IMR-90 (cell line): Measurements from ENCODE around the gene SERPINH1. TPM values are rescaled to one million over a fixed set of nuclear protein-coding genes. Genes with fewer than 3 reads are reported as not detected.

Experiments used
- CEBPB ChIP-seq: IDR thresholded peaks from 2 replicates; pipeline ENCODE4 v1.6.1; 2012; ENCODE audit warnings: low read depth, low read length, improper control_type of control experiment
- CTCF ChIP-seq: conservative IDR thresholded peaks from 2 replicates; pipeline ENCODE4 v1.5.1; 2012; ENCODE audit warnings: mild to moderate bottlenecking, low read depth, low read length, improper control_type of control experiment
- SMC3 ChIP-seq: fragments of 150-350 bp; IDR thresholded peaks from 2 replicates; pipeline ENCODE4 v1.6.1; 2016; ENCODE audit warnings: low read depth, mild to moderate bottlenecking, antibody characterized with exemption, low read length, moderate library complexity
- USF2 ChIP-seq: fragments of 150-350 bp; IDR thresholded peaks from 2 replicates; pipeline ENCODE4 v1.6.1; 2017; ENCODE audit warnings: mild to moderate bottlenecking, antibody characterized with exemption, low read length, low read depth
- polyA plus RNA-seq, 3 experiments: library from polyadenylated mRNA; depleted of rRNA; stranded (reverse); fragments of >200 nt; gene quantifications; 2 replicates each; pipeline ENCODE4 v1.2.3, GENCODE V29; 2012; ENCODE audit warnings: low replicate concordance in 1 of 3
- total RNA-seq: library from RNA; depleted of rRNA; stranded (reverse); fragments of >200 nt; gene quantifications from 2 replicates; pipeline ENCODE4 v1.2.3, GENCODE V29; 2012

SERPINH1 gene
- total and polyA plus RNA-seq, 2 of the 4 experiments (the other 2 are of a cell fraction): 841 to 1,857 TPM

GRCh38 chr11:75567971-75568370, 5.9 kb downstream of the SERPINH1 start (continued):
- TF ChIP-seq USF2: no peak
- no peak for TF ChIP-seq SMC3
- no peak for TF ChIP-seq CTCF
- TF ChIP-seq CEBPB: no peak
